Erythroblast (primary cell): ENCODE data around the gene C16orf95.
"Not testable (repeated sequence)": the region's sequence is repeated elsewhere in the genome, so short reads cannot be mapped to it uniquely, and the experiment has no call there.

ENCODE experiments used
- DNase-seq, 2 experiments: peaks; one replicate each; lab custom pipeline; 2025; lab: John Stamatoyannopoulos, UW
- GATA1 ChIP-seq: IDR thresholded peaks from 2 replicates; pipeline ENCODE4 v1.6.1; 2011; ENCODE audit warnings: low read depth, mild to moderate bottlenecking, control low read depth, low read length, moderate library complexity
- POLR2A ChIP-seq: IDR thresholded peaks from 2 replicates; pipeline ENCODE4 v1.6.1; 2011; ENCODE audit warnings: mild to moderate bottlenecking, low read length

The C16orf95 gene

GRCh38 chr16:87267566-87267965 is 49.6 kb downstream of the C16orf95 start:
- TF ChIP-seq POLR2A (no peak), GATA1 (no peak)
- DNase-seq, result no peak

GRCh38 chr16:87266846-87267245 is 50.3 kb downstream of the C16orf95 start:
- DNase-seq, result no peak
- no peak for TF ChIP-seq GATA1
- TF ChIP-seq POLR2A, result no peak

- no peak for TF ChIP-seq GATA1
- TF ChIP-seq POLR2A, result no peak
- DNase-seq, result no peak
These were observed 51.9 kb downstream of the C16orf95 start for GRCh38 chr16:87265261-87265660.

- no peak for DNase-seq
- TF ChIP-seq POLR2A (no peak), GATA1 (no peak)
These were observed 52.6 kb downstream of the C16orf95 start for GRCh38 chr16:87264634-87265033.

- no peak for TF ChIP-seq GATA1
- no peak for TF ChIP-seq POLR2A
- DNase-seq, result no peak
These were observed 53.7 kb downstream of the C16orf95 start for GRCh38 chr16:87263418-87264052.

GRCh38 chr16:87259431-87259830 is 57.8 kb downstream of the C16orf95 start:
- TF ChIP-seq POLR2A, result no peak
- no peak for TF ChIP-seq GATA1

GRCh38 chr16:87258653-87259052 is 58.5 kb downstream of the C16orf95 start:
- DNase-seq, result not testable (repeated sequence)

More at GRCh38 chr16:87259431-87259830, 57.8 kb downstream of the C16orf95 start:
- no peak for DNase-seq

- no peak for TF ChIP-seq GATA1
- no peak for DNase-seq
These were observed 61.3 kb downstream of the C16orf95 start for GRCh38 chr16:87255866-87256265.

GRCh38 chr16:87254734-87255133 is 62.5 kb downstream of the C16orf95 start:
- DNase-seq, result no peak
- TF ChIP-seq GATA1, result no peak
- no peak for TF ChIP-seq POLR2A

GRCh38 chr16:87254296-87254695 is 62.9 kb downstream of the C16orf95 start:
- no peak for DNase-seq
- TF ChIP-seq GATA1 (no peak), POLR2A (no peak)

GRCh38 chr16:87253536-87253935 is 63.7 kb downstream of the C16orf95 start:
- DNase-seq, result no peak
- TF ChIP-seq GATA1 (no peak), POLR2A (no peak)
